Breast epithelium (tissue), 3 donors: ENCODE results near the gene RC3H2.

Experiments used
- POLR2A ChIP-seq: fragments of 450-650 bp; IDR thresholded peaks from one replicate; pipeline ENCODE4 v1.6.1; 2016; ENCODE audit warnings: antibody characterized with exemption, mild to moderate bottlenecking, moderate library complexity
- TF ChIP-seq, protein P1 (sequence below), 3 donors: fragments of 450-650 bp; IDR thresholded peaks; one replicate each; pipeline ENCODE4 v1.5.1; 2016 to 2017; ENCODE audit warnings: antibody characterized with exemption in 3 of 3, mild to moderate bottlenecking in 3 of 3, moderate library complexity in 3 of 3

DNA sequence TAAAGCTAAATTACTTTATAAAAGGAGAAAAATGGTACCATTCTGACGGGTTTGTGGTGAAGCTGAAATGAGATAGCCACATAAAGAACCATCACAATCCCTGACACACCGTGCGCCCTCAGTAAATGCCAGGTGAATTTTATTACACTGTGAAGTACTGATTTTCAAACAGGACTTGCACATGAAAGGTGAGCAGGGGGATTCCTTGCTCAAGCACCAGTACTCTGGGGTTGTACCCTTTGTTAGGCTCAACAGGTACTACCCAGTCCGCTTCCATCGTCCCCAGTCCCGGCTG lies 35.2 kb upstream of the RC3H2 start:
- TF ChIP-seq, protein P1, sequence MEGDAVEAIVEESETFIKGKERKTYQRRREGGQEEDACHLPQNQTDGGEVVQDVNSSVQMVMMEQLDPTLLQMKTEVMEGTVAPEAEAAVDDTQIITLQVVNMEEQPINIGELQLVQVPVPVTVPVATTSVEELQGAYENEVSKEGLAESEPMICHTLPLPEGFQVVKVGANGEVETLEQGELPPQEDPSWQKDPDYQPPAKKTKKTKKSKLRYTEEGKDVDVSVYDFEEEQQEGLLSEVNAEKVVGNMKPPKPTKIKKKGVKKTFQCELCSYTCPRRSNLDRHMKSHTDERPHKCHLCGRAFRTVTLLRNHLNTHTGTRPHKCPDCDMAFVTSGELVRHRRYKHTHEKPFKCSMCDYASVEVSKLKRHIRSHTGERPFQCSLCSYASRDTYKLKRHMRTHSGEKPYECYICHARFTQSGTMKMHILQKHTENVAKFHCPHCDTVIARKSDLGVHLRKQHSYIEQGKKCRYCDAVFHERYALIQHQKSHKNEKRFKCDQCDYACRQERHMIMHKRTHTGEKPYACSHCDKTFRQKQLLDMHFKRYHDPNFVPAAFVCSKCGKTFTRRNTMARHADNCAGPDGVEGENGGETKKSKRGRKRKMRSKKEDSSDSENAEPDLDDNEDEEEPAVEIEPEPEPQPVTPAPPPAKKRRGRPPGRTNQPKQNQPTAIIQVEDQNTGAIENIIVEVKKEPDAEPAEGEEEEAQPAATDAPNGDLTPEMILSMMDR (IDR thresholded peaks at IDR 0.05): no peak
- no peak for TF ChIP-seq POLR2A
